GM23338 (cell line): Measurements from ENCODE around the gene TENT5C. TPM values are rescaled to one million over a fixed set of nuclear protein-coding genes. Genes with fewer than 3 reads are reported as not detected.

Source experiments
- ATAC-seq: fragments of 200-7000 bp; cut with Tn5 transposase; 3 replicates; pipeline ENCODE4 v1.9.1; 2020
- DNase-seq: peaks from one replicate; pipeline ENCODE4 v3.0.0-alpha.2; 2015; ENCODE audit warnings: low spot score
- H2AFZ ChIP-seq: fragments of 200-600 bp; sonication (generic); 2 replicates; pipeline ENCODE4 v1.8.0; 2016; ENCODE audit warnings: antibody characterized with exemption, mild to moderate bottlenecking, moderate library complexity
- H3F3A ChIP-seq: fragments of 200-600 bp; sonication (generic); replicated peaks from 2 replicates; pipeline ENCODE4 v1.8.0; 2017; ENCODE audit warnings: antibody characterized with exemption, mixed run types, low read depth
- H3K27ac ChIP-seq: fragments of 200-600 bp; sonication (generic); 2 replicates; pipeline ENCODE4 v1.6.1; 2016; ENCODE audit warnings: low read depth
- H3K27me3 ChIP-seq: fragments of 200-600 bp; sonication (generic); 2 replicates; pipeline ENCODE4 v1.8.0; 2016; ENCODE audit warnings: mild to moderate bottlenecking, mixed run types, moderate library complexity; ENCODE audit not compliant: insufficient read depth
- H3K36me3 ChIP-seq: fragments of 200-600 bp; sonication (generic); 2 replicates; pipeline ENCODE4 v1.8.0; 2016; ENCODE audit warnings: mild to moderate bottlenecking; ENCODE audit not compliant: insufficient read depth
- H3K4me1 ChIP-seq: fragments of 200-600 bp; sonication (generic); 2 replicates; pipeline ENCODE4 v1.8.0; 2016; ENCODE audit warnings: mild to moderate bottlenecking, moderate library complexity; ENCODE audit not compliant: insufficient read depth
- H3K4me2 ChIP-seq: fragments of 200-600 bp; sonication (generic); 2 replicates; pipeline ENCODE4 v1.7.1; 2017; ENCODE audit warnings: mixed run types
- H3K4me3 ChIP-seq: fragments of 200-600 bp; sonication (generic); 2 replicates; pipeline ENCODE4 v1.6.1; 2016; ENCODE audit warnings: mixed run types
- H3K79me2 ChIP-seq: fragments of 200-600 bp; sonication (generic); replicated peaks from 2 replicates; pipeline ENCODE4 v1.8.0; 2017; ENCODE audit warnings: mild to moderate bottlenecking; ENCODE audit not compliant: insufficient read depth
- H3K9me2 ChIP-seq: fragments of 200-600 bp; sonication (generic); 2 replicates; pipeline ENCODE4 v1.8.0; 2017; ENCODE audit not compliant: insufficient read depth
- H4K20me1 ChIP-seq: fragments of 200-600 bp; sonication (generic); replicated peaks from 2 replicates; pipeline ENCODE4 v1.8.0; 2017; ENCODE audit warnings: mild to moderate bottlenecking; ENCODE audit not compliant: insufficient read depth
- H3K27ac Mint-ChIP-seq: 2 replicates; pipeline ENCODE4 v1.8.0; 2020; ENCODE audit warnings: inconsistent platforms, mild to moderate bottlenecking, moderate library complexity, mixed read lengths
- H3K27me3 Mint-ChIP-seq: 3 replicates; pipeline ENCODE4 v1.8.0; 2022; ENCODE audit warnings: low read depth, mild to moderate bottlenecking, moderate library complexity, mixed read lengths, inconsistent platforms; ENCODE audit not compliant: insufficient read depth, poor library complexity
- H3K36me3 Mint-ChIP-seq: 3 replicates; pipeline ENCODE4 v1.8.0; 2021; ENCODE audit warnings: low read depth, mild to moderate bottlenecking, inconsistent platforms, moderate library complexity, mixed read lengths
- H3K4me1 Mint-ChIP-seq: 3 replicates; pipeline ENCODE4 v1.8.0; 2020; ENCODE audit warnings: mild to moderate bottlenecking, inconsistent platforms, mixed read lengths
- H3K4me3 Mint-ChIP-seq: 3 replicates; pipeline ENCODE4 v1.8.0; 2021; ENCODE audit warnings: moderate library complexity, mild to moderate bottlenecking, inconsistent platforms, mixed read lengths
- H3K9me3 Mint-ChIP-seq: 3 replicates; pipeline ENCODE4 v1.8.0; 2020; ENCODE audit warnings: moderate library complexity, mild to moderate bottlenecking, inconsistent platforms, mixed read lengths
- CREB1 ChIP-seq: fragments of 250-450 bp; sonication (Bioruptor Pico); IDR thresholded peaks from 2 replicates; pipeline ENCODE4 v1.5.0; 2020; ENCODE audit warnings: low read depth, mild to moderate bottlenecking, moderate library complexity
- EZH2phosphoT487 ChIP-seq: fragments of 200-600 bp; sonication (generic); IDR thresholded peaks from one replicate; pipeline ENCODE4 v1.8.1; 2018; ENCODE audit warnings: antibody characterized with exemption; ENCODE audit not compliant: unreplicated experiment
- JUNB ChIP-seq: IDR thresholded peaks from one replicate; pipeline ENCODE4 v1.6.1; 2016; ENCODE audit warnings: antibody characterized with exemption; ENCODE audit not compliant: unreplicated experiment
- POLR2AphosphoS5 ChIP-seq: IDR thresholded peaks from 2 replicates; pipeline ENCODE4 v1.6.1; 2016; ENCODE audit warnings: antibody characterized with exemption, low read depth
- STAT1 ChIP-seq: IDR thresholded peaks from one replicate; pipeline ENCODE4 v1.6.1; 2016; ENCODE audit warnings: antibody characterized with exemption; ENCODE audit not compliant: unreplicated experiment
- ZNF331 ChIP-seq: fragments of 250-450 bp; sonication (Bioruptor Pico); IDR thresholded peaks from 2 replicates; pipeline ENCODE4 v1.5.0; 2020; ENCODE audit warnings: low read depth, mild to moderate bottlenecking, moderate library complexity
- polyA plus RNA-seq: library from polyadenylated mRNA; unstranded; fragments of >200 nt; fragmentation: Nextera tagmentation; extraction: Ambion mirVana; gene quantifications from 2 replicates; pipeline ENCODE4 v1.2.1, GENCODE V29; 2016
- total RNA-seq: library from RNA; depleted of rRNA; stranded (reverse); fragments of >200 nt; shearing (Covaris generic); gene quantifications from 2 replicates; pipeline ENCODE4 v1.2.3, GENCODE V29; 2014
- TF ChIP-seq, protein P1 (sequence below): fragments of 250-450 bp; sonication (Bioruptor Pico); IDR thresholded peaks from 2 replicates; pipeline ENCODE4 v1.5.0; 2020; ENCODE audit warnings: mild to moderate bottlenecking, moderate library complexity
- TF ChIP-seq, protein P2 (sequence below): IDR thresholded peaks from 2 replicates; pipeline ENCODE4 v1.6.1; 2016; ENCODE audit warnings: antibody characterized with exemption

The TENT5C gene
- total and polyA plus RNA-seq, 2 experiments from 2014 or later: 0.23 to 0.80 TPM

DNA sequence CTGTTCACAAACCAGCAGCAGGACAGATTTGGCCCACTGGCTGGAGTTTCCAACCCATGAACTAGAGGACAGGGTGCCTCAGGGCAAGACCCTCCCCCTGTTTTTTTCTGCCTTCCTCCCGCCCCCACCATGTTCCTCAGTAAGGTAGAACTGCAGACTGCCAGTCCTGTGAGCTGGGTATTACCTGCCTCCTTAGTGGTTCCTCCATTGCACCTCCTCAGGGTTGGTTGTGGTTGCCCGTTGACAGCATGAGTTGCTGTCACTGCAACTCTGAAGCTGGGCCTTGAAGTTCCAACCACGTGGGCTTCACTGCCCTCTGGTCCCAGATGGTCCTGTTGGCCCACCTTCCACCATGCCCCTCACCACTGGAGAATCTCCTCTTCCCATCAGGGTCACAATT, 28.8 kb downstream of the TENT5C start (continued):
- TF ChIP-seq, protein P1, sequence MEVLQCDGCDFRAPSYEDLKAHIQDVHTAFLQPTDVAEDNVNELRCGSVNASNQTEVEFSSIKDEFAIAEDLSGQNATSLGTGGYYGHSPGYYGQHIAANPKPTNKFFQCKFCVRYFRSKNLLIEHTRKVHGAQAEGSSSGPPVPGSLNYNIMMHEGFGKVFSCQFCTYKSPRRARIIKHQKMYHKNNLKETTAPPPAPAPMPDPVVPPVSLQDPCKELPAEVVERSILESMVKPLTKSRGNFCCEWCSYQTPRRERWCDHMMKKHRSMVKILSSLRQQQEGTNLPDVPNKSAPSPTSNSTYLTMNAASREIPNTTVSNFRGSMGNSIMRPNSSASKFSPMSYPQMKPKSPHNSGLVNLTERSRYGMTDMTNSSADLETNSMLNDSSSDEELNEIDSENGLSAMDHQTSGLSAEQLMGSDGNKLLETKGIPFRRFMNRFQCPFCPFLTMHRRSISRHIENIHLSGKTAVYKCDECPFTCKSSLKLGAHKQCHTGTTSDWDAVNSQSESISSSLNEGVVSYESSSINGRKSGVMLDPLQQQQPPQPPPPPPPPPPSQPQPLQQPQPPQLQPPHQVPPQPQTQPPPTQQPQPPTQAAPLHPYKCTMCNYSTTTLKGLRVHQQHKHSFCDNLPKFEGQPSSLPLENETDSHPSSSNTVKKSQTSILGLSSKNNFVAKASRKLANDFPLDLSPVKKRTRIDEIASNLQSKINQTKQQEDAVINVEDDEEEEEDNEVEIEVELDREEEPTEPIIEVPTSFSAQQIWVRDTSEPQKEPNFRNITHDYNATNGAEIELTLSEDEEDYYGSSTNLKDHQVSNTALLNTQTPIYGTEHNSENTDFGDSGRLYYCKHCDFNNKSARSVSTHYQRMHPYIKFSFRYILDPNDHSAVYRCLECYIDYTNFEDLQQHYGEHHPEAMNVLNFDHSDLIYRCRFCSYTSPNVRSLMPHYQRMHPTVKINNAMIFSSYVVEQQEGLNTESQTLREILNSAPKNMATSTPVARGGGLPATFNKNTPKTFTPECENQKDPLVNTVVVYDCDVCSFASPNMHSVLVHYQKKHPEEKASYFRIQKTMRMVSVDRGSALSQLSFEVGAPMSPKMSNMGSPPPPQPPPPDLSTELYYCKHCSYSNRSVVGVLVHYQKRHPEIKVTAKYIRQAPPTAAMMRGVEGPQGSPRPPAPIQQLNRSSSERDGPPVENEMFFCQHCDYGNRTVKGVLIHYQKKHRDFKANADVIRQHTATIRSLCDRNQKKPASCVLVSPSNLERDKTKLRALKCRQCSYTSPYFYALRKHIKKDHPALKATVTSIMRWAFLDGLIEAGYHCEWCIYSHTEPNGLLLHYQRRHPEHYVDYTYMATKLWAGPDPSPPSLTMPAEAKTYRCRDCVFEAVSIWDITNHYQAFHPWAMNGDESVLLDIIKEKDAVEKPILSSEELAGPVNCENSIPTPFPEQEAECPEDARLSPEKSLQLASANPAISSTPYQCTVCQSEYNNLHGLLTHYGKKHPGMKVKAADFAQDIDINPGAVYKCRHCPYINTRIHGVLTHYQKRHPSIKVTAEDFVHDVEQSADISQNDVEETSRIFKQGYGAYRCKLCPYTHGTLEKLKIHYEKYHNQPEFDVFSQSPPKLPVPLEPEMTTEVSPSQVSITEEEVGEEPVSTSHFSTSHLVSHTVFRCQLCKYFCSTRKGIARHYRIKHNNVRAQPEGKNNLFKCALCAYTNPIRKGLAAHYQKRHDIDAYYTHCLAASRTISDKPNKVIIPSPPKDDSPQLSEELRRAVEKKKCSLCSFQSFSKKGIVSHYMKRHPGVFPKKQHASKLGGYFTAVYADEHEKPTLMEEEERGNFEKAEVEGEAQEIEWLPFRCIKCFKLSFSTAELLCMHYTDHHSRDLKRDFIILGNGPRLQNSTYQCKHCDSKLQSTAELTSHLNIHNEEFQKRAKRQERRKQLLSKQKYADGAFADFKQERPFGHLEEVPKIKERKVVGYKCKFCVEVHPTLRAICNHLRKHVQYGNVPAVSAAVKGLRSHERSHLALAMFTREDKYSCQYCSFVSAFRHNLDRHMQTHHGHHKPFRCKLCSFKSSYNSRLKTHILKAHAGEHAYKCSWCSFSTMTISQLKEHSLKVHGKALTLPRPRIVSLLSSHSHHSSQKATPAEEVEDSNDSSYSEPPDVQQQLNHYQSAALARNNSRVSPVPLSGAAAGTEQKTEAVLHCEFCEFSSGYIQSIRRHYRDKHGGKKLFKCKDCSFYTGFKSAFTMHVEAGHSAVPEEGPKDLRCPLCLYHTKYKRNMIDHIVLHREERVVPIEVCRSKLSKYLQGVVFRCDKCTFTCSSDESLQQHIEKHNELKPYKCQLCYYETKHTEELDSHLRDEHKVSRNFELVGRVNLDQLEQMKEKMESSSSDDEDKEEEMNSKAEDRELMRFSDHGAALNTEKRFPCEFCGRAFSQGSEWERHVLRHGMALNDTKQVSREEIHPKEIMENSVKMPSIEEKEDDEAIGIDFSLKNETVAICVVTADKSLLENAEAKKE (CRISPR knock-in tag): no peak
- no peak for TF ChIP-seq EZH2phosphoT487
- TF ChIP-seq, protein P2, sequence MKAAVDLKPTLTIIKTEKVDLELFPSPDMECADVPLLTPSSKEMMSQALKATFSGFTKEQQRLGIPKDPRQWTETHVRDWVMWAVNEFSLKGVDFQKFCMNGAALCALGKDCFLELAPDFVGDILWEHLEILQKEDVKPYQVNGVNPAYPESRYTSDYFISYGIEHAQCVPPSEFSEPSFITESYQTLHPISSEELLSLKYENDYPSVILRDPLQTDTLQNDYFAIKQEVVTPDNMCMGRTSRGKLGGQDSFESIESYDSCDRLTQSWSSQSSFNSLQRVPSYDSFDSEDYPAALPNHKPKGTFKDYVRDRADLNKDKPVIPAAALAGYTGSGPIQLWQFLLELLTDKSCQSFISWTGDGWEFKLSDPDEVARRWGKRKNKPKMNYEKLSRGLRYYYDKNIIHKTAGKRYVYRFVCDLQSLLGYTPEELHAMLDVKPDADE: no peak

- H4K20me1 ChIP-seq: no peaks in the 10 kb centered on the region
- no peaks in the 10 kb centered on the region for H3K9me2 ChIP-seq
- H3K4me2 ChIP-seq: no peak overlapping the region
- H3K4me1 Mint-ChIP-seq: peaks cover 21% of the 10 kb centered on the region
- H3K4me1 ChIP-seq: peaks cover 19% of the 10 kb centered on the region
- no peak overlapping the region for H3K27ac ChIP-seq
- H3K27ac Mint-ChIP-seq: no peak overlapping the region
- DNase-seq (no peak), ATAC-seq (no peak)
- H2AFZ ChIP-seq: no peak overlapping the region
- no peaks in the 10 kb centered on the region for H3K36me3 Mint-ChIP-seq
- H3K4me3 ChIP-seq: no peak overlapping the region
- H3K79me2 ChIP-seq: no peaks in the 10 kb centered on the region
- peaks cover 3% of the 10 kb centered on the region for H3K27me3 Mint-ChIP-seq
- H3K36me3 ChIP-seq: no peaks in the 10 kb centered on the region
- no peaks in the 10 kb centered on the region for H3K9me3 Mint-ChIP-seq
- no peak overlapping the region for H3K4me3 Mint-ChIP-seq
- no peaks in the 10 kb centered on the region for H3F3A ChIP-seq
- H3K27me3 ChIP-seq: no peaks in the 10 kb centered on the region
- TF ChIP-seq POLR2AphosphoS5 (no peak), STAT1 (no peak), ZNF331 (CRISPR knock-in tag) (no peak), CREB1 (no peak), JUNB (no peak)
- TF ChIP-seq, protein P1 (CRISPR knock-in tag): no peak
Measured at GRCh38 chr1:117635805-117636204, 30.0 kb downstream of the TENT5C start.
